K562 (cell line): ENCODE results near the gene P2RX5. TPM values are rescaled to one million over a fixed set of nuclear protein-coding genes. Genes with fewer than 3 reads are reported as not detected.
A peak's percentile ranks its signal among the peaks of the same experiment; 100 is the strongest.

ENCODE experiments used
- CHD2 ChIP-seq: IDR thresholded peaks from 2 replicates; pipeline ENCODE4 v1.6.1; 2011; ENCODE audit warnings: low read depth, low read length
- E2F4 ChIP-seq: sonication (generic); formaldehyde crosslinking; IDR thresholded peaks from 2 replicates; pipeline ENCODE4 v1.8.0; 2022; ENCODE audit warnings: mild to moderate bottlenecking, low read depth, missing genetic modification reagents
- FOXK2 ChIP-seq, 2 experiments: fragments of 450-650 bp; IDR thresholded peaks in 1 of 2; conservative IDR thresholded peaks in 1 of 2; 2 replicates each; pipeline ENCODE4 v1.6.1; 2016; ENCODE audit warnings: low read depth in 2 of 2, mild to moderate bottlenecking in 1 of 2
- HMG20A ChIP-seq: fragments of 450-650 bp; formaldehyde crosslinking; conservative IDR thresholded peaks from 2 replicates; pipeline ENCODE4 v1.4.0; 2020; ENCODE audit warnings: mild to moderate bottlenecking, mixed read lengths
- MBD2 ChIP-seq: sonication (generic); IDR thresholded peaks from 2 replicates; pipeline ENCODE4 v1.6.1; 2016; ENCODE audit warnings: low read depth, borderline replicate concordance
- NBN ChIP-seq: fragments of 450-650 bp; IDR thresholded peaks from 2 replicates; pipeline ENCODE4 v1.6.1; 2016; ENCODE audit warnings: low read depth, mild to moderate bottlenecking
- NFE2 ChIP-seq: IDR thresholded peaks from 2 replicates; pipeline ENCODE4 v1.6.1; 2014; ENCODE audit warnings: antibody characterized with exemption, low read depth
- NONO ChIP-seq, 2 experiments: fragments of 200-400 bp in 1 of 2; fragments of 450-650 bp in 1 of 2; formaldehyde crosslinking in 1 of 2; IDR thresholded peaks; 2 replicates each; pipeline ENCODE4 v1.6.1; 2017; ENCODE audit warnings: low read depth in 2 of 2, mild to moderate bottlenecking in 2 of 2, moderate library complexity in 2 of 2, low read length in 1 of 2
- PRMT5 ChIP-seq: sonication (generic); formaldehyde crosslinking; IDR thresholded peaks from 2 replicates; pipeline ENCODE4 v1.5.0; 2020; ENCODE audit warnings: missing genetic modification reagents
- PTTG1 ChIP-seq: fragments of 450-650 bp; IDR thresholded peaks from 2 replicates; pipeline ENCODE4 v1.6.1; 2016; ENCODE audit warnings: low read depth, mild to moderate bottlenecking, missing genetic modification characterization, missing compliant biosample characterization
- RBM17 ChIP-seq: fragments of 200-400 bp; formaldehyde crosslinking; IDR thresholded peaks from 2 replicates; pipeline ENCODE4 v1.6.1; 2017; ENCODE audit warnings: low read depth, mild to moderate bottlenecking, low read length, borderline replicate concordance
- RBM22 ChIP-seq: fragments of 200-400 bp; formaldehyde crosslinking; IDR thresholded peaks from 2 replicates; pipeline ENCODE4 v1.6.1; 2018; ENCODE audit warnings: low read length, low read depth; ENCODE audit not compliant: poor library complexity, severe bottlenecking
- SMAD1 ChIP-seq: fragments of 150-350 bp; IDR thresholded peaks from 2 replicates; pipeline ENCODE4 v1.6.1; 2014; ENCODE audit warnings: low read length, low read depth; ENCODE audit not compliant: partially characterized antibody
- SP2 ChIP-seq: IDR thresholded peaks from 2 replicates; pipeline ENCODE4 v1.6.1; 2011; ENCODE audit warnings: mild to moderate bottlenecking, low read depth, low read length, moderate library complexity; ENCODE audit not compliant: poor library complexity, severe bottlenecking; ENCODE audit errors: extremely low read depth
- STAT6 ChIP-seq: sonication (generic); formaldehyde crosslinking; IDR thresholded peaks from 2 replicates; pipeline ENCODE4 v1.8.1; 2023; ENCODE audit warnings: mild to moderate bottlenecking, missing genetic modification reagents
- XRCC3 ChIP-seq: fragments of 450-650 bp; IDR thresholded peaks from 2 replicates; pipeline ENCODE4 v1.6.1; 2017; ENCODE audit warnings: mild to moderate bottlenecking, moderate library complexity
- ZBTB2 ChIP-seq: fragments of 450-650 bp; IDR thresholded peaks from 2 replicates; pipeline ENCODE4 v1.6.1; 2016; ENCODE audit warnings: antibody characterized with exemption
- ZNF232 ChIP-seq: sonication (generic); formaldehyde crosslinking; IDR thresholded peaks from 2 replicates; pipeline ENCODE4 v1.8.0; 2022; ENCODE audit warnings: mild to moderate bottlenecking, missing genetic modification reagents
- ZNF311 ChIP-seq: fragments of 250-450 bp; sonication (Bioruptor Pico); IDR thresholded peaks from 2 replicates; pipeline ENCODE4 v1.4.0; 2020; ENCODE audit warnings: mild to moderate bottlenecking, moderate library complexity
- ZNF395 ChIP-seq: fragments of 200-800 bp; sonication (Bioruptor generic); IDR thresholded peaks from 2 replicates; pipeline ENCODE4 v1.6.1; 2017; ENCODE audit warnings: missing genetic modification characterization, missing compliant biosample characterization
- ZNF707 ChIP-seq: fragments of 250-450 bp; sonication (Bioruptor Pico); conservative IDR thresholded peaks from 2 replicates; pipeline ENCODE4 v1.8.0; 2022; ENCODE audit warnings: inconsistent platforms, mild to moderate bottlenecking, moderate library complexity
- polyA plus RNA-seq, 8 experiments: library from polyadenylated mRNA; depleted of rRNA in 4 of 8; stranded (reverse) in 5 of 8; unstranded in 3 of 8; fragments of >200 nt; fragmentation: Nextera tagmentation in 2 of 8; fragmentation: Illumina TruSeq in 1 of 8; extraction: Ambion mirVana in 2 of 8; extraction: Trizol in 1 of 8; gene quantifications; 2 replicates each; pipeline versions ENCODE4 v1.2.1 to v1.2.3, GENCODE V29; 2011 to 2014; ENCODE audit warnings: inconsistent platforms in 1 of 8, missing spikeins in 1 of 8
- total RNA-seq, 7 experiments: library from RNA; depleted of rRNA in 6 of 7; stranded (reverse); fragments of >200 nt in 6 of 7; fragmentation: Illumina TruSeq in 2 of 7; extraction: Trizol in 2 of 7; gene quantifications; 2 replicates each; pipeline versions ENCODE4 v1.2.1 to v1.2.3, GENCODE V29; 2011 to 2021; ENCODE audit warnings: low replicate concordance in 1 of 7

P2RX5 gene
- total and polyA plus RNA-seq, 9 of the 15 experiments (the other 6 are each of a cell fraction or from before 2014, with no cell fraction given), result 0.31 to 4.0 (median 1.3) TPM

- TF ChIP-seq SP2 (no peak), ZNF395 (CRISPR knock-in tag) (no peak), CHD2 (no peak), XRCC3 (no peak), MBD2 (no peak), HMG20A (no peak), ZBTB2 (peak; percentile 97), NBN (no peak), ZNF707 (CRISPR knock-in tag) (no peak), SMAD1 (peak; percentile 46), ZNF311 (CRISPR knock-in tag) (no peak), RBM22 (no peak), NFE2 (no peak), FOXK2 (conservative IDR thresholded peaks at IDR 0.05 in 1 of 2, IDR thresholded peaks at IDR 0.05 in 1 of 2; ENCODE audit: low read depth in 2 of 2) (no peak), RBM17 (no peak), PTTG1 (no peak), ZNF232 (CRISPR knock-in tag) (no peak), NONO (IDR thresholded peaks at IDR 0.05; ENCODE audit: low read depth in 2 of 2, low read length in 1 of 2) (0 out of 4 replicates have a peak, but pooled peaks of 1 of the 2 experiments have one; percentile 36), PRMT5 (no peak), E2F4 (CRISPR knock-in tag) (peak; percentile 36; the same call in 1 of the 2 replicates), STAT6 (CRISPR knock-in tag) (no peak)
Measured at GRCh38 chr17:3668279-3669084, 27.5 kb downstream of the P2RX5 start, which contains the start of the genes EMC6 and TAX1BP3 (continued).
